GM21515 (cell line): ENCODE measurements around the gene D2HGDH.
"Not testable (repeated sequence)": the region's sequence is repeated elsewhere in the genome, so short reads cannot be mapped to it uniquely, and the experiment has no call there.

Source experiments
- ATAC-seq: cut with Tn5 transposase; IDR thresholded peaks from one replicate; pipeline ENCODE4 v1.9.1; 2021; ENCODE audit not compliant: unreplicated experiment

D2HGDH gene

DNA sequence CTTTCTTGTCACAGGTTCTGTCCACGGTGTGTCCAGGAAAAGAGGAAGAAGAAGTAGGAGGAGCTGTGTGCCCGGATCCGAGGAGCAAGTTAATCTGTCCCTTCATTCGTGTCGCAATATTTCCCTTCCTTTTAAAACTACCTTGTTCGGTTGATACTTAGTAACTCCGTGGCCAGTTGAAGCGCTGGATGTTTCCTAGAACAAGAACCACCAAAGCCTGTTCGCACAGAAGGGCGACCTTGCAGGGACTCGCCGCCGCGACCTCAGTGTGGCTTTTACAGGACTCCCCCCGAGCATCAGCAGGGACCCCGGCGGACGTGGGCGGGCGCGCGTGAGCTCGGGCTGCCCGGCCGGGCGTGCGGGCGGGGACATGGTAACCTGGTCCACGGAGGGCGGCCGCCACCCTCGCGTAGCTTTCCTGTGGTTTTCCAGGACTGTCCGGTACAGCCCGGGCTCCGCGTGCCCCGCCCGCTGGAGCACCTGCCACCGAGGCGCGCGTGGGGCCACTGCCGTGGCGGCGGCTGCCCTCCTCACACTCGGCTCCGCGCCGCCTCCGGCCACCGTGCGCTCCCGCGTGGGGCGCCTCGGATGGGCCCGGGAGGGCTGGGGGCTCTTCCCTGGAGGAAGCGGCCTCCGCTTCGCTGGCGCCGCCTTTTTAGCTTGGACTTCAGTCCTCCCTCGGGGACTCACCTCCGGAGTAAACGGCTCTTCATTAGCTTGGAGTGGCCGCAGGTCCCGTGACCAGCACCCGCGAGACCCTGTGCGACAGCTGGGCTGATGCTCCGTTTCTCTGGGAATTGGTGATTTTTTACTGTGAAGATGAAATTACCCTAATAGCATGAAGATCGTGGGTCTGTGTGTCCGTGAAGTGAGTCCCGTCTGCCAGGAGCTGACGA lies 9.2 kb upstream of the D2HGDH start:
- ATAC-seq, result no peak

DNA sequence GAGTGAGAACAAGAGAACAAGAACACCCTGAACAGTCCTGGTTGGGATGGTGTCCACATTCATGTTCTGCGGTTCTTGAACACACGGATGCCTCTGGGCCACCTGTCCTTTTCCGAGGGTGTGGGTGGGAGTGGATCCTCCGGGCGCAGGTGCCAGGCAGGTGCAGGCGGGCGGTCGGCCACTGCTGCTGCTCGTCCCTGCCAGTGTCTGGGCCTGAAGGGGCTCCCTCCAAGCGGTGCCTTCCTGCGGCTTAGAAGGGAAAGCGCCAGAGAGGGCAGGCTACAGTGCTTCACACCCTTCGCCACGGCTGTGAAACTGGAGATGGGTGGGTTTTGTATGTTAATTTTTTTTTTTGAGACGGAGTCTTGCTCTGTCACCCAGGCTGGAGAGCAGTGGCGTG lies 8.0 kb upstream of the D2HGDH start:
- no peak for ATAC-seq

DNA sequence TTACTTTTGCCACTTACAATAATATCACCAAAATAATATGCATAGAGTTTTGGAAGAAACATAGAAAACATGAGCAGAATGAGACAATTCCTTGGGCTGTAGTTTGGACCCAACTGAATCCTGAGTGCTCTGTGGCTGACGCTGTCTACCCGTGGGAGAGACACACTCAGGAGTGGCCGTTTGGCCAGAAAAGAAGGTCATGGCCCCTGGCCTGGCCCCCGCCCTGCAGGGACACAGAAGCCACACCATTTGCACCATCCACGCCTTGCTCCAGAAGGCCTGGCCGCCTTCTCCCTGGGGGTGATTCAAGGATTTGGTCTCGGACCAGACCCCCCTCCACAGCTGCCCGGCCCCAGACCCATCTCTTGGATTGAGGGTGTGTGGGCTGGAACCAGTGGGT lies 6.4 kb upstream of the D2HGDH start:
- ATAC-seq, result no peak

DNA sequence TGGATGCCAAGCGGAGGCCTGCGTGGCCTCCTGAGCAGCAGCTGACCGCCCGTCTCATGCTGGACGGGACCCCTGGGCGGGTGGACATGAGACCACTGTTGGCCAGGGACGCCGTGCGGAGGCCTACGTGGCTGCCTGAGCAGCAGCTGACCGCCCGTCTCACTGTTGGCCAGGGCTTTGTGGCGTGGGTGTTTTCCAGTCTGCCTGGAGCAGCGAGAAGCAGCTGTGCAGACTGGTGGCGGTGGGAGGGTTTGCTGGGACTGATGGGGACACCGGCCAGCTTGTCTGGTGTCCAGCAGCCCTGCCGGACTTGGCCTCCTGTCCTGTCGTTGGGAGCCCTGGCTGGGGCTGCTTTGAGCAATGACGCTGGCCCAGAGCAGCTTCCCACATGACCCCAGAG lies 5.8 kb upstream of the D2HGDH start:
- ATAC-seq, result no peak

DNA sequence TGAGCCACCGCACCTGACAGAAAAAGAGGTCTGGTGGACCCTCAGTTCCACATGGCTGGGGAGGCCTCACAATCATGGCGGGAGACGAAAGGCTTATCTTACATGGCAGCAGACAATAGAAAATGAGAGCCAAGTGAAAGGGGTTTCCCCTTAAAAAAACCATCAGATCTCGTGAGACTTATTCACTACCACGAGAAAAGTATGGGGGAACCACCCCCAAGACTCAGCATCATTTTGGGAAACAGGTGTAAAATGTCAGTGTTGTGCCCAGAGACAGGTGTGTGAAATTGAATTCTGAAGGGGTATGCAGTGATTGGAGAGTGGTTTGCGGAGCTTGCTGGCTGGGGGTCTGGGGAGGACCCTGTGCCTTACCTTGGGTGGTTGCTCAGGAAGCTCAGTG lies 4.6 kb upstream of the D2HGDH start:
- ATAC-seq, result no peak

DNA sequence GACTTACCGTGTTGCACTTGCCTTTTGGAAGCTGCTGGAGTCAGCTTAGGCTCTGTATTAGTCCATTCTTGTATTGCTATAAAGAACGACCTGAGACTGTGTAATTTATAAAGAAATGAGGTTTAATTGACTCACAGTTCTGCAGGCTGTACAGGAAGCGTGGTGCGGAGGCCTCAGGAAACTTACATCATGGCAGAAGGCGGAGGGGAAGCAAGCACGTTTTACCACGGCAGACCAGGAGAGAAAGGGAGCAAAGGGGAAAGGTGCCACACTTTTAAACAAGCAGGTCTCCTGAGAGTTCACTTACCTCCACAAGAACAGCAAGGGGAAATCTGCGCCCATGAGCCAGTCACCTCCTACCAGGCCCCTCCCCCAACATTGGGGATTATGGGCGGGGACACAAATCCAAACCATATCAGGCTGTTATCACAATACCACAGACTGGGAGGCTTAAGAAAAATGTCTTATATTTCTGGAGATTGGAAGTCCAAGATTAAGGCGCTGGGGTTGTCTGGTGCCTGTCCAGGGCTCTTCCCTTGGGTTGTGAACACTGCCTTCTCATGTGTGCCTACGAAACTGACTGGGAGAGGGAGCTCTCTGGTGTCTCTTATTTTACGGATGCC lies 3.6 kb upstream of the D2HGDH start:
- ATAC-seq, result no peak

DNA sequence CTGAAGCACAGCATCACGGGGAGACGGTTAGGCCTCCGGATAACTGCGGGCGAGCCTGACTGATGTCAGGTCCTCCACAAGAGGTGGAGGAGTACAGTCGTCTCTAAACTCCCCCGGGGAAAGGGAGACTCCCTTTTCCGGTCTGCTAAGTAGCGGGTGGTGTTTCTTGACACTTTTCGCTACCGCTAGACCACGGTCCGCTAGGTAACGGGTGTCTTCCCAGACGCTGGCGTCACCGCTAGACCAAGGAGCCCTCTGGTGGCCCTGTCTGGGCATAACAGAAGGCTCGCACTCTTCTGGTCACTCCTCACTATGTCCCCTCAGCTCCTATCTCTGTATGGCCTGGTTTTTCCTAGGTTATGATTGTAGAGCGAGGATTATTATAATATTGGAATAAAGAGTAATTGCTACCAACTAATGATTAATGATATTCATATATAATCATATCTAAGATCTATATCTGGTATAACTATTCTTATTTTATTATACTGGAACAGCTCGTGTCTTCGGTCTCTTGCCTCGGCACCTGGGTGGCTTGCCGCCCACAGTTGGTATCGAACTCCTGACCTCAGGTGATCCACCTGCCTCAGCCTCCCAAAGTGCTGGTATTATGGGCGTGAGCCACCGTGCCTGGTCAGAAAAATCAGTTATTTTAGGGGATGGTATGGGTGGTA lies 1.8 kb upstream of the D2HGDH start:
- not testable (repeated sequence) for ATAC-seq

DNA sequence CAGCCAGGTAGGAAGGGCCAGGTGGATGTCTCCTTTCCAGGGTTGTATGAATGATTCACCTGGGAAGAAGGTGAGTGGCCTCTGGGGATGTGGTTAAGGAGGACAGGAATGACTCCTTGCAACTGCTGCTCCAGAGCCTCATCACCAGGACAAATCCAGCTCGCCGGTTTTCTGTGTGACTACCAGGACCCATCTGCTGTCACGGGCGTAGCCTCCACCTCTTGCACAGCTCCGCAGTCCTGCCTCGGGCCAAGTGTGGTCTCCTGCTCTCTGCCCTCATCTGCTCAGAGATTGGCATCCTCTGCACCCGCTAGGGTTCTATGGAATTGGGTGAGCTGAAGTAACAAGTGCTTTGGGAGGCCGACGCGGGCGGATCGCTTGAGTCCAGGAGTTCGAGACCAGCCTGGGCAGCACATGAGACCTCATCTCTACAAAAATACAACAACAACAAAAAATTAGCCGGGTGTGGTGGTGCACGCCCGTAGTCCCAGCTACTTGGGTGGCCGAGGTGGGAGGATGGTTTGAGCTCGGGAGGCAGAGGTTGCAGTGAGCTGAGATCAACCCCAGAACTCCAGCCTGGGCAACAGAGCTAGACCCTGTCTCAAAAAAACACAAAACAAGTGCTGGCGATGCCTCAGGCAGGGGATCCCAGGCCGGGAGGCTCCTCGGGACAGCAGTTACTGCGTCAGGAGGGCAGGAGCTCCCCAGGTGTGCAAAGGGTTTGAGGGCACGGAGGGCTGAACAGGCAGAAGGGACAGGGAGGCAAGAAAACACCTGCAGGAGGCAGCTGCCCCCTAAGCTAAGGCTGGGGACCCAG lies 831 bp upstream of the D2HGDH start:
- no peak for ATAC-seq

DNA sequence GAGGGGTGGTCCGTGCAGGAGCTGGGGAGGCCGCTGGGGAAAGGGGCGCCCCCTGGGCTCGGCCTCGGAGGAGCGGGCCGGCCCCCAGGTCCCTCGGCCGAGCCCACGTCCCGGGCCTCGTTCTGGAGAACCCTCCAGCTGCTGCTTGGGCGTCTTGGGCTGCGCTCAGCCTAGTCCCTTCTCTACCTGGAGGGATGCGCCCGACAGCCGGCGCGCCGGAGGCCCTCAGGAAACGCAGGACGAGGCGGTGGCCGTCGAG lies 293 bp upstream of the D2HGDH start:
- ATAC-seq, result peak; percentile 24

DNA sequence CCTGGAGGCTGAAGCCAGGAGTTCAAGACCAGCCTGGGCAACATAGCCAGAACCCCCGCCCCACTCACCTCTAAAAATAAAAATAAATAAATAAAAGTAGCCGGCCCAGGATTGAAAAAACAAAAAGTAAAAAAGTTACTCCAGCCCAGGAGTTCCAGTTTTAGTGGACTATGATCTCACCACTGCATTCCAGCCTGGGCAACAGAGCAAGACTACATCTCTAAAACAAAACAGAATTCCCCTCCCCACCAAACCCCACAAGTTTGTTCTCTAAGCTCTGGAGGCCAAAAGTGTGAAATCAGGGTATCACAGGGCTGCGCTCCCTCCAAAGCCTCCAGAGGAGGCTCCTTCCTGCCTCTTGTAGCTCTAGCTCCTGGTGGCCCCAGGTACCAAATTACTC lies 1.7 kb downstream of the D2HGDH start:
- ATAC-seq, result no peak

DNA sequence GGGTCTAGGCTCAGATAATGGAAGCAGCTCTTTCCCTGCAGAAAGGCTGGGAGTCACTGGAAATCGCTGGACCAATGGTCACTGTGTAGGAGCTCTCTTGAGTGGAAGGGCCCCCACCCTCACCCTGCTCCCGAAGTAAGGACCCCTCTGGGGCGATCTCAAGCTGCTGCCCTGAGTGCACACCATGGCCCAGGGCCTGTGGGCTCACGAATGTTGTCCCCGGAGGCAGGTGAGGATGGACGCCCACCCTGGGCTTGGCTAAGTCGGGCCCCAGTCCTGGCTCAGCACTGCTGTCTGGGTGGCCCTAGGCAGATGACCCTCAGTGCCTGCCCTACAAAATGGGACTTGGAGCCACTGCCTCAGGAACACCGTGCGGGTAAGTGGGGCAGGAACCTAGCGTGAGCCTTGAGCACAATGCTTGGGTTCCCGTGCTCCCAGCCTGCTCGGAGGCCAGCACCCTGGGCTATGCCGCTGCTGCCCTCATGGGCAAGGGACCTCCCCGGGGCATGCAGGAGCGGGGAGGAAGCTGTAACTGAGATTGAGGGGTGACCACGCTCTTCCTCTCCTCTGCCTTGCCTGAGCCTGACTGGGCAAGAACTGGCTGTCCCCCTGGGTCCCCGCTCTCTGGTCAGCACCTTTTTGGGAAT lies 3.7 kb downstream of the D2HGDH start:
- ATAC-seq, result no peak

DNA sequence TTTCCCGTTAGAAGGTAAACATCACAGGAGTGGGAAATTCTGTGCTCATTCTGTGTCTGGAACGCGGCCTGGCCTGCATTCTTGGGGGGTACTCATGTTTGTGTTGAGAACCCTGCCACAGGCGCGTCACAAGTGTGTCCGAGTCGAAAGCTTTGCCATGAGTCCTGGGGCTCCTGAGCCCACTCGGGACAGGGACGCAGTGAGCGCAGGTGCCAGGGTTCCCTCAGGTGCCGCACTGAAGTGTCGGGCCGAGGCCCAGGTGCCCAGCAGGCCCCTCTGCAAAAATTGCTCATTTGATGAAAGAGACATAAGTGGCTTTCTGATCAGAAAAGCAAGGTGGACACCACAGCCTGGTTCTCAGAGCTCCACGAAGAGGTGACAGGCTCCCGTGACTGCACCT lies 4.7 kb downstream of the D2HGDH start:
- ATAC-seq, result no peak

DNA sequence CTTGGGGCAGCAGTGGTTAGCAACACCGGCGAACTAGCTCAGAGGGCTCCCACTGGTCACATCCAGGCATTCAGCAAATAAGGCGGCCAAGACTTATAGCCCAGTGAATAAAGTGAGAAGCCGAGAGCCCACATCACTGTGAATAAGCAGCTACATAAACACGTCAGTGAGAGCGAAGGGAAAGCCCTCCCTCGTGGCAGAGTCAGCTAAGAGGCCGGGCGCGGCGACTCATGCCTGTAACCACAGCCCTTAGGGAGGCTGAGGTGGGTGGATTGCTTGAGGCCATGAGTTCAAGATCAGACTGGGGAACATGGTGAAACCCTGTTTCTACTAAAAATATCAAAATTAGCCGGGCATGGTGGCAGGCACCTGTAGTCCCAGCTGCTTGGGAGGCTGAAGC lies 5.2 kb downstream of the D2HGDH start:
- ATAC-seq, result no peak

DNA sequence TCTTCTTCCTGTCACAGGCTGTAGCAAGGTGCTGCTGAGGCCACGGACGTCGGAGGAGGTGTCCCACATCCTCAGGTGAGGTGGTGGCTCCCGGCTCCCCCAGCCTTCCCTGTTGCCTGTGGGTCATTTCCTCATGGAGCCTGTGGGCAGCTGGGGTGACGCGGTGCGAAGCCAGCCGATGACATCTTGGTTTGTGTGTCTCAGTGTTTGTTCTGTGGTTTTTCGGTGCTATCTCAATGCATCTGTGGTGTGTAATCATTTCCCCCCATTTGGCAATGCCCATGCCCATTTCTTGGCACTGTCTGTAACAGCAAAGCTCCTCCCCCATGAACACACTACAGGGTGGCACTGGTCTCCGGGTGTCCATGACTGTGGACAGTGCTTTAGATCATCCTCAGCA lies 6.6 kb downstream of the D2HGDH start:
- ATAC-seq, result no peak

DNA sequence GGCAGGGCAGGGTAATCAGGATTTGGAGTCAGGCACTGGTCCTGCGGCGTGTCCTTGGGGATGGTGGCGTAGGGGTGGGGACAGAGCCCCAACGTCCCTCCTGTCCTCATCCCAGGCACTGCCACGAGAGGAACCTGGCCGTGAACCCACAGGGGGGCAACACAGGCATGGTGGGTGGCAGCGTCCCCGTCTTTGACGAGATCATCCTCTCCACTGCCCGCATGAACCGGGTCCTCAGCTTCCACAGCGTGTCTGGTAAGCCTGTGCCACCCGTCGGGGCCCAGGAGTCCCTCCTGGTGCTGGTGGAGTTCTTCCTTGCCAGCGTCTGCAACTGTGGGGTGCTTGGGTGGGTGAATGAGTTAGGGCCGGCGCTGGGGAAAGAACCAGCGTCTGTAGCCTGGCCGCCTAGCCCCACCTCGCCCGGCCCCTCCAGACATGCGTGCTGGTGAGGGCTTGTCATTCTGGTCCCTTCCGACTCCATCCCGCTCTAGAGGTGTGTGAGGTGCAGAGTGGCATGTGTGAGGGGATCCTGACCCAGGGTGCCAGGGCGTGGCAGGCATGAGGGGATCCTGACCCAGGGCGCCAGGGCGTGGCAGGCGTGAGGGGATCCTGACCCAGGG lies 8.0 kb downstream of the D2HGDH start:
- no peak for ATAC-seq

DNA sequence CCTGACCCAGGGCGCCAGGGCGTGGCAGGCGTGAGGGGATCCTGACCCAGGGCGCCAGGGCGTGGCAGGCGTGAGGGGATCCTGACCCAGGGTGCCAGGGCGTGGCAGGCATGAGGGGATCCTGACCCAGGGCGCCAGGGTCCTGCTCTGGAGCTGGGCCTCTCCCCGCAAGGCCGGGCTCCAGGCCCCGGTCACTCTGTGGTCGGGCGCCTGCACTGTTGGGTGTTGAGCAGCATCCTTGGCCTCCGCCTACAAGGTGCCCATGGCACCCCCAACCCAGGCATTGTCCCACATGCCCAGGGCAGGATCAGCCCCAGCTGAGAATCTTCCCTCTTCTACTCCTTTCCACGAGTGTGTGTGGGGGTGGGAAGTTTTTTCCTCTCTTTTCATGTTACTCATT lies 8.6 kb downstream of the D2HGDH start:
- ATAC-seq, result not testable (repeated sequence)

DNA sequence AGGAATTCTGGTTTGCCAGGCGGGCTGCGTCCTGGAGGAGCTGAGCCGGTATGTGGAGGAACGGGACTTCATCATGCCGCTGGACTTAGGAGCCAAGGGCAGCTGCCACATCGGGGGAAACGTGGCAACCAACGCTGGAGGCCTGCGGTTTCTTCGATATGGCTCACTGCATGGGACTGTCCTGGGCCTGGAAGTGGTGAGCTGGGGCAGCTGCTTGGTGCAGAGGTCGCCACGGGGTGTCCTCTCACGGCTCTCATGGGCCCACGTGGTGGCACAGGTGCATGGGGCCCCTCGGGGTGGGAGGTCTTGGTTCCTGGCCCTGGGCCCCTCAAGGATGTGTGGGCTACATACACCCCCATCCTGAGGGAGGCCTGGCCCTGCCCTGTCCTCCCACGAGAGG lies 9.2 kb downstream of the D2HGDH start:
- no peak for ATAC-seq

DNA sequence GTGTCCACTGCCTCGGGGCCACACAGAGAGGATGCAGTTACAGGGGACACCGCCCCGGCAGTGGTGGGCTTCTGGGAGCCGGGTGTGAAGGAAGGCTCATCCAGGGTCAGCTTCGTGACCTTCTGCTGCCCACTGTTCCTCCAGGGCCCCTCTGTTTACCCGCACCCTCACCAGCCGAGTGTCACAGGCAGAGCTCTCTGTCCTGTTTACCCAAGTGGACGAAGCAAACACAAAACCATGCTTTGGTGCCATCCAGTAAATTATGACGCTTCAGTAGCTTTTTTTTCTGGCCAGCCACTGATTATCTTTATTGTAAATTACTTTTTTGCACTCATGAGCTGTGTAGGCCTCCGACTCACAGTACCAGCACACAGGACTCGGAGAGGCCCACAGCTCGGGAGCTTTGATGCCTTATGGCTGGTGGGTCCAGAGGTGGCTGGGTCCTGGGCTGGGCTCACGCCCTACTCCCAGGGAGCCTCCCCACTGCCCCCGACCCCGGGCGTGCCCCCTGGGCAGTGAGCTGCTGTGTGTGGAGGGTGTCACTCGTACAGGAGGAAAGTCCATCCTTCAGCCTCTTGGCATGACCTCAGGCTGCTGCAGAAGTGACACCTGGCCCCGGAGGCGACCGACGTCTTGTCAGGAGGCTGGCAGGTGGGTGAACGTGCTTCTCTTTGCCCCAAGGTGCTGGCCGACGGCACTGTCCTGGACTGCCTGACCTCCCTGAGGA lies 9.8 kb downstream of the D2HGDH start:
- no peak for ATAC-seq

DNA sequence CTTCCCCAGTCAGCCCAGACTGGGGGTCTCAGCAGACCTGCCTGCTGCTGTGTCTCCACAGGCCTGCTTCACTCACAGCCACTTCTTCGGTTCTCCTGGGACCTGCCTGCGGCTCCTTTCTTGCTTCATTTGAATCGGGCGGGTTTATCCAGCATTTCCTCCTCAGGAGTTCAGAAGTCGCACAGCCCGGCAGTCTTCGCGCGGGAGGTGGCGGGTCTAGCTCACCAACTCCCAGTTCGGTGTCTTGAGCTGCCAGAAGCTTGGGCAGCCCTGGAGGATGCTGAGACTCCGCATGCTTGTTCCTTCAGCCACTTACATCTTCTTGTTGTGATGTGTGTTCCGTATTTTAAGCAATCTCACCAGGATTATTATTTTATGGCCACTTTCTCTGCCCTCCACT lies 10.8 kb downstream of the D2HGDH start:
- no peak for ATAC-seq

DNA sequence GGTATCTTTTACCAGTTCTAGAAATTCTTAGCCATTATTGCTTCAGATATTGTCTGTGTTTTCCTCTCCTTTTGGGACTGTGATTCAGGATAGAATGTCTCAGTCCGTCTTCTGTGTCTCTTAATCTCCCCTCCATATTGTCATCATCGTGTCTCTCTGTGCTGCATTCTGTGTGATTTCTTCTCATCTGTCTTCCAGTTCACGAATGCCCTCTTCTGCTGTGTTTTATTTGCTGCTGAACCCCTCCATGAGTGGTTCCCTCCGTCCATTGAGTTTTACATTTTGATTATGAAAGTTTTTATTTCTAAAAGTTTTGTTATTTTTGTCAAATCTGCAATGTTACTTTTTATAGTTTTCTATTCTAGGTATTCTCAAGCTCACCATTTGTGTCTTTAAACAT lies 11.7 kb downstream of the D2HGDH start:
- ATAC-seq, result no peak
